Measurements from ENCODE around the gene LINC01488. TPM values are rescaled to one million over a fixed set of nuclear protein-coding genes. Genes with fewer than 3 reads are reported as not detected.

Gene LINC01488
- total and polyA plus RNA-seq, 2 experiments from 2014 or later, result not detected

GRCh38 chr11:69504576-69505335 is 23.3 kb downstream of the LINC01488 start:
- no peaks in the 10 kb centered on the region for H3F3A ChIP-seq (replicated peaks; ENCODE audit: low read depth)
- no peak for ATAC-seq
- H3K79me2 ChIP-seq (replicated peaks; ENCODE audit: insufficient read depth), result no peaks in the 10 kb centered on the region
- H3K4me2 ChIP-seq, result no peak overlapping the region
- H3K27ac ChIP-seq (ENCODE audit: low read depth), result no peak overlapping the region
- Mint-ChIP-seq H3K9me3 (peaks cover 8% of the 10 kb centered on the region; the same call in 2 of the 3 replicates), H3K4me3 (no peak overlapping the region), H3K27ac (no peak overlapping the region), H3K27me3 (ENCODE audit: insufficient read depth, low read depth, poor library complexity) (peaks cover 7% of the 10 kb centered on the region), H3K4me1 (no peaks in the 10 kb centered on the region), H3K36me3 (ENCODE audit: low read depth) (no peaks in the 10 kb centered on the region)
- H3K4me1 ChIP-seq (ENCODE audit: insufficient read depth), result no peaks in the 10 kb centered on the region
- no peak for TF ChIP-seq ETS1 (IDR thresholded peaks at IDR 0.05)
- no peak for TF ChIP-seq CTCF (conservative IDR thresholded peaks at IDR 0.05; ENCODE audit: low read depth in 2 of 2)
- TF ChIP-seq ZNF114 (CRISPR knock-in tag; IDR thresholded peaks at IDR 0.05), result no peak
- no peak for TF ChIP-seq NANOG (IDR thresholded peaks at IDR 0.05; ENCODE audit: borderline replicate concordance)
- no peak for TF ChIP-seq ZNF331 (CRISPR knock-in tag; IDR thresholded peaks at IDR 0.05; ENCODE audit: low read depth)
- TF ChIP-seq STAT1 (IDR thresholded peaks at IDR 0.05; ENCODE audit: unreplicated experiment), result no peak
- no peak for TF ChIP-seq EZH2 (IDR thresholded peaks at IDR 0.05; ENCODE audit: low read depth, unreplicated experiment)
- no peak for TF ChIP-seq REST (IDR thresholded peaks at IDR 0.05; ENCODE audit: unreplicated experiment)
- TF ChIP-seq POLR2AphosphoS5 (IDR thresholded peaks at IDR 0.05; ENCODE audit: low read depth), result no peak
- no peak for TF ChIP-seq ZNF462 (CRISPR knock-in tag; IDR thresholded peaks at IDR 0.05)
- TF ChIP-seq JUNB (IDR thresholded peaks at IDR 0.05; ENCODE audit: unreplicated experiment), result no peak
- TF ChIP-seq CREB1 (CRISPR knock-in tag; IDR thresholded peaks at IDR 0.05; ENCODE audit: low read depth), result no peak
- no peak for TF ChIP-seq EZH2phosphoT487 (IDR thresholded peaks at IDR 0.05; ENCODE audit: unreplicated experiment)
- no peaks in the 10 kb centered on the region for H3K36me3 ChIP-seq (ENCODE audit: insufficient read depth)
- H3K27me3 ChIP-seq (ENCODE audit: insufficient read depth), result no peaks in the 10 kb centered on the region
- H3K4me3 ChIP-seq, result no peak overlapping the region
- no peak for DNase-seq (ENCODE audit: low spot score)
- no peak overlapping the region; the same call in 1 of the 2 replicates for H2AFZ ChIP-seq
- no peaks in the 10 kb centered on the region for H4K20me1 ChIP-seq (replicated peaks; ENCODE audit: insufficient read depth)
- no peaks in the 10 kb centered on the region for H3K9me2 ChIP-seq (ENCODE audit: insufficient read depth)
